G401 (cell line): ENCODE measurements around the gene HS2ST1. TPM values are rescaled to one million over a fixed set of nuclear protein-coding genes. Genes with fewer than 3 reads are reported as not detected.
"Not testable (repeated sequence)": the region's sequence is repeated elsewhere in the genome, so short reads cannot be mapped to it uniquely, and the experiment has no call there.

Source experiments
- DNase-seq: peaks from one replicate; pipeline ENCODE4 v3.0.0-alpha.2; 2015; ENCODE audit warnings: low spot score
- in situ Hi-C: cut with HindIII; loops from 2 replicates; pipeline ENCODE4 v1.10.0; 2016; ENCODE audit warnings: low sequenced_read_pairs, mixed read lengths
- total RNA-seq: library from RNA; depleted of rRNA; stranded (reverse); fragments of >200 nt; shearing (Covaris generic); gene quantifications from 2 replicates; pipeline ENCODE4 v1.2.3, GENCODE V29; 2014

The HS2ST1 gene
- total RNA-seq, 1 experiment from 2014 or later, result 29.9 TPM

DNA sequence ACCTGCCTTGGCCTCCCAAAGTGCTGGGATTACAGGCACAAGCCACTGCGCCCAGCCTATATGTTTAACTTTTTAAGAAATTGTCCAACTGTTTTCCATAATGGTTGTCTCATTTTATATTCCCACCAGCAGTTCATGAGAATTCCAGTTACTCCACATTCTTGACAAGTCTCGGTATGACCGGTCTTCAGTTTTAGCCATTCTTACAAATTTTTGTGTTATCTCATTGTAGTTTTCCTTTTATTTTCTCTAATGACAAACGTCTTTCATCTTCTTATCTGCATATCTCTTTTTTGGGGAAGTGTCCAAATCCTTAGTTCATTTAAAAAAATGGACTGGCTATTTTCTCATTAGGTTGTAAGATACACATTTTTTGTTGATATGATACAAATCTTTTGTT, 132.5 kb downstream of the HS2ST1 start:
- no peak for DNase-seq
- in situ Hi-C loops, result no loop called here

DNA sequence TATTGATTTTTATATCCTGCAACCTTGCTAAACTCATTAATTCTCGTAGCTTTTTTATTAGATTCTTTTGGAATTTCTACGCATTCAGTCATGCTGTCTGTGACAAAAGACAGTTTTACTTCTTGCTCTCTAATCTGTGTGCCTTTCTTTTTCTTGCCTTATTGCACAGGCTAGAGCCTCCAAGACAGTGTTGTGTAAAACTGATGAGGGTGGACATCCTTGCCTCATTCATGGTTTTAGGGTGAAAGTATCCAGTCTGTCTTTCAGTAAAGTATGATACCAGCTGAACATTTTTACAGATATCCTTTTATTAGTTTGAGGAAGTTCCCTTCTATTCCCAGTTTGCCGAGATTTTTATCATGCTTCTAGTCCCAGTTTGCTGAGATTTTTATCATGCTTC, 133.8 kb downstream of the HS2ST1 start:
- in situ Hi-C loops, result no loop called here
- no peak for DNase-seq

DNA sequence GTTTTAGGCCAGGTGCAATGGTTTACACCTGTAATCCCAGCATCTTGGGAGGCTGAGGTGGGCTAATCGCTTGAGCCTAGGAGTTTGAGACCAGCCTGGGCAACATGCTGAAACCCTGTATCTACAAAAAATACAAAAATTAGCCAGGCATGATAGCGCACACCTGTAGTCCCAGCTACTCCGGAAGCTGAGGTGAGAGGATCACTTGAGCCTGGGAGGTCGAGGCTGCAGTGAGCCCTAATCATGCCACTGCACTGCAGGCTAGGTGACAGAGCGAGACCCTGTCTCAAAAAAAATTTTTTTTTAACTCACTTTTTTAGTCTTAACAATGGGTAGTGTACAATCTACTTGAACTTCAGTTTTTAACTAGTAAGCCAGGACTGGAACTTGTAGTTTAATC, 137.5 kb downstream of the HS2ST1 start:
- in situ Hi-C loops, result no loop called here

DNA sequence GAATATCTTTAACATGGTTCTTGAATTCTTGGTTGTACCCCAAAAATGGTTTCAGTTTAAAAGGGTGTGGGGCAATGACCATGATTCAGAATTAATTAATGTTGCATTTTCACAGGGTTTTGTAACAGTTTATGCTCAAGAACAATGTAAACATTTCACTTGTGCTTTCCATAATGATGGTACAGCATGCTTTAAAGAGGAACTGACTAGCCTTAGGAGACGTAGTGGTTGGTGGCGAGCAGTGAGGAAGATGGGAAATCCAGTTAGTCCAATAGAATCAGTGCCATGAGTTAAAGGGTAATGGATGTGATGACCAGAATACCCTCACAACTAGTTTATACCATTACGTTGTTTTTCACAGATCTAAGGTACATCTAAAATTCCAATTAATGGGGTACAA, 138.0 kb downstream of the HS2ST1 start:
- no peak for DNase-seq
- in situ Hi-C loops, result no loop called here

More for the DNA sequence above, 137.5 kb downstream of the HS2ST1 start:
- no peak for DNase-seq

DNA sequence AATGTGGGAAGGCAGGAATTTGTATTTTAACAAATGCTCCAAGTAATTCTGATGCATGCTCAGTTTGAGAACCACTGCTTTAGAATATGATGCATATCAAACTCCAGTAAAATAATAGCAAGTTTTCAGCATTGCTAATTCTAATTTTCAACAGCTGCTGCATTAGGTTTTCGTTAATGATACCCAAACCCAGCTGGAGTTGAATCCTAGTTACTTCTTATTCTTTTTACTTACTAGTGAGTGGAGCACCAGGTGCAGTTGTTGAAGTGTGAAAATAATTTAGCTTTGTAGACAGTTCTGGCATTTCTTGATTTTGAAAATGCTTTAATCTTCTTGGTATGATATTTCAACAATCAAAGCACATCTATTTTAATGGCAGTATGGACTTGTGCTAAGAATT, 138.5 kb downstream of the HS2ST1 start:
- in situ Hi-C loops, result no loop called here
- DNase-seq, result no peak

DNA sequence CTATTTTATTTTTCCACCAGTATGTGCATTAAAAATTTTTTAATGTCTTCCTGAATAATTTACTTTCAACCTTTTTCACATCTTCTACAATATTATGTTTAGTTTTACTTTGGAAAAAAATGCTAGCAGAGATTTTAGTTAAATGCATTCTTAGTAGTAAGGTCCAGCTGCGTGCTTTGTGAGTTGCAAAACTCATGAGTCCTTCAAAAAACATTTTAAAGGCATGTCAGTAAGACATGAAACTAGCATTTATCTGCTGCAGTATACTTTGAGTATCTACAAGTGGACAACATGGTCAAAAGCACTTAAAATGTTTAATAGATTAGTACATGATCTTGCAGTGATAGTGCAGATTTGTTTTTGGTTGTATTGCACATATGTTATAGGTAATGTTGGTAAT, 139.0 kb downstream of the HS2ST1 start:
- in situ Hi-C loops, result no loop called here
- no peak for DNase-seq

DNA sequence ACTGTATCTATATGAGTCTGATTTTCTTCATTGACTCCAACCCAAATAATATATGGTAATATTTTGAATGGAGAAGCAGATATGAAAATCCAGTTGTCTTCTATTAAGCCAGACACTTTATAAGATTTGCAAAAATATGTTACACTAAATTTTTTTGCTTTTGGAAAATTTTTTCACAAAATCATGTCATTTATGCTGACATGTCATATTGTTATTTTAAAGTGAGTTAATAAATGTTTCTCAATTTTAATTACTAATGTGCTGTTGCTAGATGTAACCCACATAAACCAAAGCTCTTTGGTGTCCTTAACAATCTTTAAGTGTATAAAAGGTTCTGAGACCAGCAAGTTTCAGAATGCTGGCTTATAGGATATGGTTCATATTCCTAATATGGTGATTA, 142.5 kb downstream of the HS2ST1 start:
- in situ Hi-C loops, result no loop called here

DNA sequence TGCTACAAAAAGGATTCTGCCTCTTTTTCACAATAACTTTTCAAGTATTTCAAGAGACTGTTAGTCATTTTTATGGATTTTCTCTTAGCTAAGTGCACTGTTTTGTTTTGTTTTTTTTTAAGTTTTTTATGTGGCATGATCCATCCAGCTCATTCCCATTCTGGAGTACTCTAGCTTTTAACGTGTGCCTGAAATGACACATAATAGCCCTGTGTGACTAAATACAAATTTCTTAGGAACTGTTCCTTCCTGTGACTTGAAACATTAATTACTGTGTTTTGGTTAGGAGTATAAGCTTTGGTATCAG, 143.9 kb downstream of the HS2ST1 start:
- in situ Hi-C loops, result no loop called here
- DNase-seq, result no peak

More for the DNA sequence above, 142.5 kb downstream of the HS2ST1 start:
- no peak for DNase-seq

DNA sequence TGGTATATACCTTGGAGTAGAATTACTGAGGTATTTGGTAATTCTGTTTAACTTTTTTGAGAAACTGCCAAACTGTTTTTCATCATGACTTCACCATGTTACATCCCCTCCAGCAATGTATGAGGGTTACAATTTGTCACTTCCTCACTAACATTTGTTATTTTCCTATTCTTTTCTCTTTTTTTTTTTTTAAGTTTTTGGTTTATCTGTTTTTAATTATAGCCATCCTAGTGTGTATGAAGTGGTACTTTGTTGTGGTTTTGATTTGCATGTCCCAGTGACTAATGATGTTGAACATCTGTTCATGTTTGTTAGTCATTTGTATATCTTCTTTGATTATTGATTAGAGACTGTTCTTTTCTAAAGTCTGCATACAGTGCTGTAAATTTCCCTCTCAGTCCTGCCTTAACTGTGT, 147.3 kb downstream of the HS2ST1 start:
- in situ Hi-C loops, result no loop called here
- DNase-seq, result no peak

DNA sequence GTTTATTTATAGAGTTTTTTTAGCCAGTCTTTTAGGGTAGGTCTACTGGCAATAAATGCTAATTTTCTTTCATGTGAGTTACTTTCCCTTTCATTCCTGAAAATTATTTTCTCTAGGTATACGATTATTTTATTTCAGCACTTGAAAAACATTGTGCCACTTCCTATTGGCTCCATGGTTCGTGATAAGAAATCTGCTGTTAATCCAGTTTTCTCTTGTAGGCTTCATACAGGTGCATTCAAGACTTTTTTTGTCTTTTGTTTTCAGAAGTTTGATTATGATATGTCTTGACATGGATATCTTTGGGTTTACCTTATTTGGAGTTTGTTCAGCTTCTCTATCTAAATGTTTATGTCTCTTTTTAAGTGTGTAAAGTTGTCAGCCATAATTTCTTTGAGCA, 148.3 kb downstream of the HS2ST1 start:
- no peak for DNase-seq
- in situ Hi-C loops, result no loop called here

DNA sequence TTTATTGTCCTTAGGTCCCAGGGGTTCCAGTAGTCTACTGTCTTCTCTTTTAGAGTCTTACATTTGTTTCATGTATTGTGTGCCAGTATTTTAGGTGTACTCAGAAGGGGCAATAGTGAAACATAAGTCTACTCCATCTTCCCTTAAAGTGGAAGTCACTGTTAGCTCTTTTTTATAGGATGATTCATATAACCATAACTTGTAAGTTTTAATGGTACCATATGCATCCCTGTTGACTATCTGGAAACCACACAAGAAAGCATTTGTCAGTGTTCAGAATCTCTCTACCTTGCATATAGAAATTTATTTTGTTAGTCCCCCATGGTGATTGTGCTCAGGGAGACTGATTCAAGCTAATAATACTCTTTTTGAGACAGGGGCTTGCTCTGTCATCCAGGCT, 149.9 kb downstream of the HS2ST1 start:
- no peak for DNase-seq
- in situ Hi-C loops, result no loop called here

GRCh38 chr1:87064986-87065385, 150.6 kb downstream of the HS2ST1 start:
- no peak for DNase-seq
- in situ Hi-C loops, result no loop called here

GRCh38 chr1:87066708-87067107, 152.3 kb downstream of the HS2ST1 start:
- DNase-seq, in situ Hi-C loops: not testable (repeated sequence)

DNA sequence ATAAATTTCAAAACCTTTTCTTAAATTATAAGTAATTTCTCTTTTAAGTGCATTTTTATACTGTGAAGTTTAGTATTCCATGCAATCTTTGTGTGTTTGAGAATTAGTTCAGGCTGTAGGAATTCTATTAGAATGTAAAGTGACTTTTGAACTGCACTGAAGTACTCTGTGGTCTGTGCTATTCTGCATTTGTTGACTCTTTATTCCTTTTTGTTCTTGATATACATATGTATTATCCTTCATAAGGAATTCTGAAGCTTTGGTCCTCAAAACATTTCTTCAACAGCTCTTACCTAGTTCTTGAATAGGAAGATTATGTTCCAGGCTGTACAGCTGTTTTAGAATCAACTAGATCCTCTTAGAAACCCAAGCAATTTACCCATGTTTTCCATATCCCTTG, 158.0 kb downstream of the HS2ST1 start:
- in situ Hi-C loops, result no loop called here
- no peak for DNase-seq

DNA sequence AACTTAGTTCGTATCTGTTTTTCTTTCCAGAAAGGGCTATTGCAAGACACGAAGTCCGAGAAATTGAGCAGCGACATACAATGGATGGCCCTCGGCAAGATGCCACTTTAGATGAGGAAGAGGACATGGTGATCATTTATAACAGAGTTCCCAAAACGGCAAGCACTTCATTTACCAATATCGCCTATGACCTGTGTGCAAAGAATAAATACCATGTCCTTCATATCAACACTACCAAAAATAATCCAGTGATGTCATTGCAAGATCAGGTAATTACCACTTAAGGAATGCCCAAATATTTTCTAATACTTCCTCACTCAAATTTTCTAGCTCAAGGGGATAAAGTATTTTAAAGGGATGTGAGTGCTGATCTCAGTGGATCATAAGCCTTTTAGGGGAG, 158.5 kb downstream of the HS2ST1 start:
- in situ Hi-C loops, result no loop called here
- DNase-seq, result no peak

DNA sequence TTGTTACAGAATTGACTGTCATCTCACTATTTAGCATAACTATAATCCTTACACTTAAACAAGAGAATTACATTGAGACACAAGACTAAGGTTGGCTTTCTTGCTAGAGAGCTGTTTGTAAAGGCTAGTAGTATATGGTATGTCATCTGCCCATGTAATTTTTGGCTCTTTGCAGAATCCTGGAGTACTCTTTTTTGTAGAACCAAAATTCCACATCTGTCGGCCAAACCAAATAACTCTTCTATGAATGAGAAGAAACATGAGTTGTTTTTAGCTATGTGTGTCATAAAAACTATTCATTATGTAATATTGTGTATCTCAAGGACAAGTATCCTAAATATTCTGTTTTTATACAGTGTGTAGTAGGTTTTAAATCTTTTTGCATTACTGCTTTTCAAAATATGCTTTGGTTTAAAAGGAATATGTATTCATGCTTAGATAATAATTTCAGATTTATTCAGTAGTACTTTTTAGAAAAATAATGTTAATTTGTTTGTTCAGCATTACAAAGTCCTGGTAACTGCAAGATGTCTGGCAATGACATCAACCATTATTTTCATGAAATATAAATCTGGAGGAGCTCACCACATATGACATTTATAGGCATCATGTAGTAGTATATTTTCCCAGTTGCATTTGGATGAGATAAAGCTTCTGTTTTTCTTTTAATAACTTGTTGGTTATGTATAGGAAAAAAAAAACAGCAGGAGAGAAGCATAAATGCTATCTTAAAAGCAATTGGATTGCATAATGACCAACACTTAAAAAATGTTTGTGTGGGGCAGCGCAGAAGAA, 159.8 kb downstream of the HS2ST1 start:
- no peak for DNase-seq
- in situ Hi-C loops, result no loop called here

DNA sequence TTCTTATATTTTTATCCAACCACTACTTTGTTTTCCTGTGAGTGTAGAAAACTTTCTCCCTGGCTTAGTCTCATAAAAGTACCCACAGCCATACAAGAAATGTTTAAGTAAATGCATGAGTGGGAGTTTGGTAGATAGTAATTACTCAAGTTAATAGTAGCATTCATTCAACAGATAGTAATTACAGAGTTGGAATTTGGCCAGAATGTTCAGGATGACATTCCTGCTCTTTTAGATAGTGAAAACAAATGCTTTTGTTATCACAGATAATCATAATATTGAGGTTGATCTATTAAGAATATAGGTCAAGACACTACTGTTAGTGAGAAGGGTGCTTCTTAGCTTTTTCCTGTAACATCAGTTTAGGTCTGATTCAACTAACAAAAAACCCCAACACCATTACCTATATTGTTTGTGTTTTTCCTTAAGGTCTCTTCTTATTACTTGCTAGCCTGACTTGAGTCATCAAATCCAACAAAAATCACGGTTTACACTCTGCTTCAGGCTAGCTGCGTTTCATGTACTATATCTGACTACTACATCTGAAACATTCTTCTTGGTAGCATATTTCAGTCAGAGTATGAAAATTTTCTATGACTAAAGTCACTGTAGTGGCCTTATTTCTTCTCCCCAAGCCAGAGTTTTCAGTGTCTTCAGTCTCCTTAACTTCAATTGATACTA, 163.7 kb downstream of the HS2ST1 start:
- no peak for DNase-seq
- in situ Hi-C loops, result no loop called here

- in situ Hi-C loops, result no loop called here
- DNase-seq, result peak; percentile 62
Measured at GRCh38 chr1:87084244-87084836, 169.9 kb downstream of the HS2ST1 start.

GRCh38 chr1:87086120-87086519, 171.7 kb downstream of the HS2ST1 start:
- no peak for DNase-seq
- in situ Hi-C loops, result no loop called here

- in situ Hi-C loops, result no loop called here
Measured at GRCh38 chr1:87089070-87089736, 174.8 kb downstream of the HS2ST1 start.

More at GRCh38 chr1:87089070-87089736, 174.8 kb downstream of the HS2ST1 start:
- no peak for DNase-seq
